T-helper 1 cell treated with Interleukin-12 subunit alpha and Interleukin-12 subunit beta and Interleukin-4 antibody, amounts not matched to agents 30 ng/mL and 1 ng/mL, for 36 hours (primary cell): ENCODE data around the gene AXIN2. TPM values are rescaled to one million over a fixed set of nuclear protein-coding genes. Genes with fewer than 3 reads are reported as not detected.

ENCODE experiments used
- intact Hi-C: fragments of 100-400 bp; cut with micrococcal nuclease; formaldehyde crosslinking; loops from one replicate; pipeline ENCODE4 v1.15.1; 2024
- total RNA-seq: library from RNA; stranded (reverse); gene quantifications from 2 replicates; pipeline ENCODE4 v1.2.3, GENCODE V29; 2022

AXIN2 gene, protein sequence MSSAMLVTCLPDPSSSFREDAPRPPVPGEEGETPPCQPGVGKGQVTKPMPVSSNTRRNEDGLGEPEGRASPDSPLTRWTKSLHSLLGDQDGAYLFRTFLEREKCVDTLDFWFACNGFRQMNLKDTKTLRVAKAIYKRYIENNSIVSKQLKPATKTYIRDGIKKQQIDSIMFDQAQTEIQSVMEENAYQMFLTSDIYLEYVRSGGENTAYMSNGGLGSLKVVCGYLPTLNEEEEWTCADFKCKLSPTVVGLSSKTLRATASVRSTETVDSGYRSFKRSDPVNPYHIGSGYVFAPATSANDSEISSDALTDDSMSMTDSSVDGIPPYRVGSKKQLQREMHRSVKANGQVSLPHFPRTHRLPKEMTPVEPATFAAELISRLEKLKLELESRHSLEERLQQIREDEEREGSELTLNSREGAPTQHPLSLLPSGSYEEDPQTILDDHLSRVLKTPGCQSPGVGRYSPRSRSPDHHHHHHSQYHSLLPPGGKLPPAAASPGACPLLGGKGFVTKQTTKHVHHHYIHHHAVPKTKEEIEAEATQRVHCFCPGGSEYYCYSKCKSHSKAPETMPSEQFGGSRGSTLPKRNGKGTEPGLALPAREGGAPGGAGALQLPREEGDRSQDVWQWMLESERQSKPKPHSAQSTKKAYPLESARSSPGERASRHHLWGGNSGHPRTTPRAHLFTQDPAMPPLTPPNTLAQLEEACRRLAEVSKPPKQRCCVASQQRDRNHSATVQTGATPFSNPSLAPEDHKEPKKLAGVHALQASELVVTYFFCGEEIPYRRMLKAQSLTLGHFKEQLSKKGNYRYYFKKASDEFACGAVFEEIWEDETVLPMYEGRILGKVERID
- total RNA-seq, result 2.8 and 3.0 TPM in 2 replicates

- intact Hi-C loops, result loop anchor here (1.0 to 2.0 kb wide), 3 partner anchors 38 to 603 kb away; no protein-coding TSS in a partner anchor
Measured at GRCh38 chr17:65561452-65562205, at the start of gene AXIN2. AXIN2 (minus strand) TSS chr17:65561648; CDS start chr17:65558620, 3,028 bp downstream.

- intact Hi-C loops, result no loop called here
Measured at GRCh38 chr17:65609749-65610148, 48.3 kb upstream of the AXIN2 start.

- intact Hi-C loops, result no loop called here
Measured at GRCh38 chr17:65609286-65609685, 47.8 kb upstream of the AXIN2 start.

- intact Hi-C loops, result no loop called here
Measured at GRCh38 chr17:65604070-65604469, 42.6 kb upstream of the AXIN2 start.

GRCh38 chr17:65601881-65602280 lies 40.4 kb upstream of the AXIN2 start:
- intact Hi-C loops, result no loop called here

DNA sequence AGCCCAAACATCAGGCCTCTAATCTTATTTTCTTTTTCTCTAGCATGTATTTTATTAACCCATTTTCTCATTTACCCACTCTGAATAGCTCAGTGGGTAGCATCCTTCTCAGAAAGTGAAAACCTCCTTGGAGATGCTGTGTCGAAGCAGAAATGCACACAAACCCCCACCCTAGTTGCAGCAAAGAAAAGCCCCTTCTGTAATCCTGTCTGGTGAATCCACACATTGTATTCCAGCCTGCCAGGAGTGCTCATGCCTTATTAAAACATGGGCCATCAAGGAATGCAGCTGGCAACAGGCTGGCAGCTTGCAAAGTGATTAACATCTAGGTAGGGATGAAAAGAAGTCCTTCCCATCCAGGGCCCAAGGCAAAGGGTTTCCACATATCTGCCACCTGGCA lies 39.7 kb upstream of the AXIN2 start:
- intact Hi-C loops, result no loop called here

DNA sequence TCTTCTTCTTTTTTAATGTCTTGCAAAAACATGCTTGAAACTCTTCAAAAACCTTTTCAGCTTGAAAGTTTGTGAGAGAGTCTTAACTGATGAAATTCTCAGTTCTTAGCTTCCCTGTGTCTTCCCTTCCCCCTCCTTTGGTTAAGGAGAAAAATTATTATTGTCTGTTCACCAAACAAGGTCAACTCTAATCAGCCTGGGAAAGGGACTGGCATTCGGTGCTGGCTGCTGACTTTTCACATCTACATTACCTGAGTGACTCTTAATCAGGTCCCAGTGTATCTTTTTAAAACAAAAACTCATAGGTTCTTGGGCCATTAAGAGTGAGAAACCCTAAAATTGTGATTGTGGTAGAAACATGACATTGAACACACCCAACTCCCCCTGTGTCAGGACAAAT lies 39.1 kb upstream of the AXIN2 start:
- intact Hi-C loops, result no loop called here

DNA sequence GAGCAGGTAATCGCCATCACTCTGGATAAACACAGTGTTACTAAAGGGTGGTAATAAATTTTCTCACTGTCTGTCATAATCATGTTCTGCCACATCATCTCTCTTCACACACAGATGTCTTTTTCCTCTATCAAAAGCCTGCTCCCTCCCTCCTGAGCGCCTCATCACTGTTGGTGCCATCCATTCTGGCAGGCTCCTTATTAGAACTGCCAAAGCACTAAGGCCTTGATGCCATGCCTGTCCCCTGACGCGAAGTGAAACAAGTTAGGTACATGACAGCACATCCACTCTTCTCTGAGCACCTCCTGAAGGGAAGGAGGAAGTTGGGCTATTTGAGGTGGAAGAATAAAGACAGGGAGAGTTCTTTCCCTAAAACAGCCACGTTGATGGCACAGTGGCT lies 38.2 kb upstream of the AXIN2 start:
- intact Hi-C loops, result no loop called here

GRCh38 chr17:65598746-65599145 lies 37.3 kb upstream of the AXIN2 start:
- intact Hi-C loops, result no loop called here

DNA sequence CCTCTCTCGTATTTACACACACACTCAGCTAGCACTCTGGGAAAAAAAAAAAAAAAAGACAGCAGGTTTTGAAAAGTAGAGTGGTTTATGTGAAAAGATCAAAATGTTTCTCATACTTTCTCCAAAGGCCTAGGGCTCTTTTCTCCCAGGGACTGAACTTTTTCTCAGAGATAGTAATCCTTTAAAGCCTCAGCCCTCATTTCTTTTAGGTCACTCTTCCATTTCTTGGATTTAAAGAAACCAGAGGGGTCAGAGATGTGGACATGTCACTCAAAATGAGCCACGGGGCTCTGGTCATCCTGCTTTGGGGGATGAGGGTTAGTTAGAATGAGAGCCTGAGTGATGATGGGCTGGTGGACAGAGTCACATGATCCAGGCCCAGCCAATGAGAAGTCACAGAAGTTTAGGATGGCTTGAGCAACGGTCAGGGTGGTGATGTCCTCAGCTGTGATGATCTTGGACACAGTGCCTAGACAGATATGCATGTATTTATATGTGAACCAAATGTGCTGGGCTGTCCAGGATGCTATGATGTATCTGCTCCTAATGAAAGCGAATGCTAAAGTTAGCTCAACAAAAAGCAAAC lies 33.7 kb upstream of the AXIN2 start:
- intact Hi-C loops, result no loop called here

DNA sequence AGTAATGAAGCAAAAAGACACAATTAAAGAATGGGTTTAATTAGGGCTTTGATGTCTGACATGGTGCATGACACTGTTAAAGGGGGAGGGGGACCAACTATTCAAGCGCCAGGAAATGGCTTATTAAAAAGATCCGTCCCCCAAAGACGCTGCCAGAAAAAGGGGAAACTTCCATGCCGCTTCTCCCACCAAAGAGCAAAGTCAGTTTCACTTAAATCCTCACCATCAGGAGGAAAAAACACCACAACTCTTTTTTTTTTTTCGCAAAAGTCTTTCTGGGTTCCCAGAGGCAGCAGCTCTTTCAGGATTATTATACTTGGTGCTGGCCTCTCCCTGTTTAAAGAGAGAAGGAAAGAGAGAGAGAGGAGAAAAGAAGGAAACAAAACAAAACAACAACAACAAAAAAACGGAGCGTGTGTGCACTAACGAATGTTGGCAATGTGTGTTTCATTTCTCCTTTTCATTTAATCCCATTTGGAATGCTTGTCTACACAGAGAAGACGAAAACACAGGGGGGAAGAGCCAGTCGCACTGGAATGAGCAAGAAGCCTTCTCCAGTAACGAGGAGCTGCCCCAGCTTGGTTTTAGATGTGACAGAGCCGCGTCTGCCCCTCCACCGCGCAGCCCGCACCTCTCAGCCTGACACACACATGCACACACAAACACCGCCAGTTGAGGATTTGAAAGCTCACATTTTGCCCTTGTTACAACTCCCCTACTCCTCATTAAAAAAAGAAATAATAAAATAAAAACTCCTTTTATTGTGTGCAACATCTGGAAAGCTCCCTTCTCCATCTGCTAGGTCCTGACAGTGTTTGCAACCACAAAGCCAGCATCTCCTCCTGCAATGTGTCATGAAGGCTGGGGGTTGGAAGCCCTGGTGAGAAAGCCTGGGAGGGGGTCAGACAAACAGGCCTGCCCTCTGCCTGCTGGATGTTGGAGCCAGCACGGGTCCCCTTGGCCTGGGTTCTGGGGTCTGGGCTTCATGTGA lies 32.7 kb upstream of the AXIN2 start:
- intact Hi-C loops, result no loop called here

GRCh38 chr17:65593092-65593854 lies 31.8 kb upstream of the AXIN2 start:
- intact Hi-C loops, result no loop called here

DNA sequence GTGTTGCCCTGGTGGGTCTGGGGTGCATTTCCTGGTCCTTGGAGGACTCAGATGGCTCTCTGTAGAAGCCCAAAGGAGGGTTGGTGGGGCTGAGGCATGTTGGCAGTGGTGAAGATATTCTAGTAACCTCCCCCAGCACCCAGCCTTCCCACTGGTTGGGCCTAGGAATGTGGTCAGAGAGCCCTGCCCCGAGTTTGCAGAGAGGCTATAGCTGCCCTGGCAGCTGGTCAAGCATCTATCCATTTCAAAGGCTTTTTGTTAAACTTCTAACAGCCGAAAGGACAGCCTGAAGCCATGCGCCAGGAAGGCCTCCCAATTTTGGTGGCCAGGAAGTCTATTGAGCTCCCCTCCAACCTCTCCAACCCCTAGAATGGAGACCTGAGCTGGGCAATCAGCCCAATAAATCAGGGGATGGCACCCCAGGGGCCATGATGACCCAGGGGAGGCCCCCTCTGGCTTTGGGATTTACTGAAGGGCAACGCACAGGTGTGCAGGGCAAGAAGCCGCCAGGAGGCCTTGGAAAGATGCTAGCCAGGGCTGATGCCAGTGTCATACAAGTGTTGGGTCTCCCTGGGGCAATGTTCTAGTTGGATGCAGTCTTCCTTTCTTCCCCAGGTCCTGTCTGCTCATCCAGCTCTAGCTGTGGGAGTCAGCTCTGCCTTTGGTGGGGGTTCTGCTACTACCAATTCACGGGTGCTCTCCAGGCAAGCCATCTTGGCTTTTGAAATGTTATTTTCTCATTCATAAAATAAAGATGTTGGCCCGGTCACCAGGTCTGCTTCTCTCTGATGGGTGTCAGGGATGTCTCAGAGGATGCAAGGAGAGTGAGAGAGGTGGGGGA lies 30.9 kb upstream of the AXIN2 start:
- intact Hi-C loops, result no loop called here

GRCh38 chr17:65589321-65589720 lies 27.9 kb upstream of the AXIN2 start:
- intact Hi-C loops, result no loop called here

GRCh38 chr17:65588181-65588808 lies 26.8 kb upstream of the AXIN2 start:
- intact Hi-C loops, result no loop called here

DNA sequence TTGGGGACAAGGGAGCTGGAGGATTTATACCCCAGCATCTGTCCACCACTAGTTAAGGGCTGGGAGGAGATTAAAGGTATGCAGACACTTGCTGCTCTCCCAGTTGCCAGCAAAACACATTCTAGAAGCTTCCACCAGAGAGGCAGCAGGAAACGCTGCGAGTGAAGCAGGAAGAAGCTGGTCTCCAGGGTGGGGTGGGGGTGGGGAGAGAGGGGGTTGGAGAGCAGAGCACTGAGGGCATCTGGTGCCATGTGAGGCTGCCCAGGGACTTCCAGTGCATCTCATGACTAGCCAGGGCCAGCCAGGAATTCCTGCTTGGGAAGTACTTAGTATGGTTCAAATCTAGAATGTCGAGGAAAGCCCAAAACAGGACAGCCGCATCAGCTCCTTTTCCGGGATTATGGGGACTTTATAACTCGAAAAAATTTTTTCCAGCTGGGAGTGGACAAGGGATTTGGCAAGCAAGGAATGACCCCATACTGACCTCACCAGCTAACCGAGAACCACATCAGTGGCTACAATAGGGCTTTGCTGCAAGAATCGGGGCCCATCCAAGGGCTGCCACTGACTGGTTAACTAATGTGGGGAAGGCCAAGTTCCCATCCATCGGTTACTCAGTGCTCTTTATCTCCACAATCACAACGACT lies 26.2 kb upstream of the AXIN2 start:
- intact Hi-C loops, result no loop called here

DNA sequence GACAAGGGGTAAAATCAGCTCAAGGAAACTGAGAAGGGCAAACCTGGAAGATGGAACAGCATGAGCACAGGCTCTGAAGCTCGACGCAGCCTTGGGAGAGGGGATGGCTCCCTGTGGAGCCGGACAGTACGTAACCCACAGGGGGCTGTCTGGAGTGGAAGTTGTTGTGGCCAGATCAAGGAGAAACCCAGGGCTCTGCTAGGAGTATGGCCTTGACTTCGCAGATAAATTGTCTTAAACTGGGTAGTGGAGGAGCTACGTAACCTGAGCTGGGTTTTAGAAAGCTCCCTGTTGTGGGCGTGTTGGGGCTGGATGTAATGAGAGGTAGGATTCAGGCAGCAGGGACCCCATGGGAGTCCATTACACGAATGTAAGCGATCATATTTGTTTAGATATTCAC lies 25.5 kb upstream of the AXIN2 start:
- intact Hi-C loops, result no loop called here
